ENCODE results near the gene PDZD7. TPM values are rescaled to one million over a fixed set of nuclear protein-coding genes. Genes with fewer than 3 reads are reported as not detected.

Gene PDZD7
- total and polyA plus RNA-seq, 2 of the 8 experiments (the other 6 are each of a cell fraction or from before 2014, with no cell fraction given), result 0.88 to 1.6 TPM

DNA sequence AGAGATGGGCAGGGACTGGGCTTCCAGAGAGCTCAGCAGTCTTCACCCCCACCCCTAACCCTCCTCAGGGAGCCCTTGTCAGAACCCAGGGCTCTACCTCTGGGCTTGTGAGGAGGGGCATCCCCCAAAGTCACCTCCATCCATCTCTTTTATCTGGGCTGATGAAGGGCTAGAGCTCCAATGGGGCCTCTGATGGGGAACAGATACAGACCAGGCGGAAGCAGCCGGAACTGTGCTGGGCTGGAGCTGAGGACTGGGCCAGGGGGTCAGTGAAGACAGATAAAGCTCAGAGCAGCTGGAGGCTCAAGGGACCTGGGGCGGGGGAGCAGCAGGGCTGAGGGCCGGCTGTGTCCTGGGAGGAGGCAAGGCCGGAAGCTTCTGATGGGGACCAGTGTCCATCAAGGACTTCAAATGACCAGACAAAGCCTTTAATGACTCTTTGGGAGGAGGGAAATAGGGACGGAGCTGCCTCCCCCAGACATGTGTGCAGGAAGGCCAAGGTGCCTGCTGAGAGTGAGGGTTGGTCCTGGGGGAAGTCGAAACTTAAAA lies 41.0 kb upstream of the PDZD7 start:
- Histone ChIP-seq H2BK20ac (ENCODE audit: low read length) (no peak overlapping the region), H3K23me2 (ENCODE audit: low read depth, low read length) (peaks cover 8% of the 10 kb centered on the region; the same call in 1 of the 2 replicates), H3K79me2 (ENCODE audit: control insufficient read depth in 1 of 2, insufficient read depth in 2 of 2, low read length in 2 of 2) (no peaks in the 10 kb centered on the region), H3K23ac (ENCODE audit: insufficient read length) (no peak overlapping the region), H3K27ac (ENCODE audit: low read depth, low read length) (no peak overlapping the region), H4K91ac (replicated peaks; ENCODE audit: insufficient read length, low read length) (no peak overlapping the region), H2BK12ac (ENCODE audit: low read depth, low read length) (no peak overlapping the region), H3K4me1 (replicated peaks in 1 of 4; ENCODE audit: control insufficient read depth in 3 of 4, insufficient read depth in 4 of 4, low read length in 3 of 4) (peaks cover 0 to 12% (median 4%) of the 10 kb centered on the region in 4 experiments; a peak in 4 of 7 replicates), H3K4ac (replicated peaks; ENCODE audit: insufficient read length, low read depth, low read length) (no peak overlapping the region), H3K27me3 (replicated peaks in 1 of 4; ENCODE audit: control insufficient read depth in 3 of 4, extremely low read depth in 1 of 4, insufficient read depth in 3 of 4, low read length in 3 of 4) (peaks cover 6 to 49% (median 39%) of the 10 kb centered on the region in 4 experiments), H4K8ac (ENCODE audit: extremely low read depth, insufficient read depth, low read length) (no peak overlapping the region), H2BK120ac (replicated peaks; ENCODE audit: low read depth, low read length) (no peak overlapping the region), H3K36me3 (ENCODE audit: control insufficient read depth in 2 of 4, insufficient read depth in 4 of 4, low read length in 3 of 4) (no peaks in the 10 kb centered on the region), H3K4me3 (ENCODE audit: extremely low read depth in 1 of 4, insufficient read depth in 2 of 4, low read depth in 3 of 4, low read length in 4 of 4) (no peak overlapping the region), H3K79me1 (ENCODE audit: low read depth, low read length) (no peaks in the 10 kb centered on the region), H3K9me3 (ENCODE audit: insufficient read depth in 2 of 2, low read depth in 1 of 2, low read length in 1 of 2) (no peaks in the 10 kb centered on the region), H3K18ac (ENCODE audit: extremely low read depth, low read length) (no peak overlapping the region), H3K56ac (replicated peaks; ENCODE audit: insufficient read length, low read depth, low read length) (no peak overlapping the region), H3K9ac (replicated peaks in 1 of 4; ENCODE audit: extremely low read depth in 1 of 4, low read depth in 3 of 4, low read length in 3 of 4) (no peak overlapping the region), H4K5ac (ENCODE audit: insufficient read length, low read depth, low read length) (no peak overlapping the region), H2AK5ac (ENCODE audit: low read depth, low read length) (no peak overlapping the region), H2BK5ac (ENCODE audit: low read depth, low read length) (no peak overlapping the region), H4K20me1 (replicated peaks in 1 of 2; ENCODE audit: control insufficient read depth in 1 of 2, insufficient read depth in 2 of 2, low read length in 2 of 2) (peaks cover 0 to 1% of the 10 kb centered on the region in 2 experiments), H3K14ac (ENCODE audit: insufficient read length) (no peak overlapping the region), H2BK15ac (ENCODE audit: low read length) (no peak overlapping the region), H3K4me2 (ENCODE audit: insufficient read depth in 1 of 2, low read depth in 2 of 2, low read length in 2 of 2) (no peak overlapping the region; a peak in 1 of 4 replicates), H2AFZ (ENCODE audit: low read length) (no peak overlapping the region)
- ChIA-PET CTCF (ENCODE audit: partially characterized antibody) (interaction anchor here (0.9 to 59.5 kb wide), 7 partner anchors 2 to 183 kb away, joined by 3 to 2176 read pairs (median 9); partner anchors contain the start of genes KAZALD1, PDZD7 and SFXN3), POLR2A (ENCODE audit: partially characterized antibody) (interaction anchor here (1.5 kb wide), 1 partner anchor 21 kb away, joined by 4 read pairs; no protein-coding TSS in a partner anchor)
- WGBS, 2 experiments (ENCODE audit: extremely low coverage in 1 of 2, insufficient coverage in 1 of 2, insufficient read length in 1 of 2, insufficient replicate concordance in 2 of 2, low coverage in 1 of 2, low lambda C conversion rate in 2 of 2, missing lambda C conversion rate in 1 of 2), result 73% methylated on average over 7 of the region's 7 CpGs; no CpG with 5 or more reads in 1 of the 2 experiments
- no peak for DNase-seq (ENCODE audit: low read depth in 1 of 2, low spot score in 2 of 2)
- TF ChIP-seq, protein P1, sequence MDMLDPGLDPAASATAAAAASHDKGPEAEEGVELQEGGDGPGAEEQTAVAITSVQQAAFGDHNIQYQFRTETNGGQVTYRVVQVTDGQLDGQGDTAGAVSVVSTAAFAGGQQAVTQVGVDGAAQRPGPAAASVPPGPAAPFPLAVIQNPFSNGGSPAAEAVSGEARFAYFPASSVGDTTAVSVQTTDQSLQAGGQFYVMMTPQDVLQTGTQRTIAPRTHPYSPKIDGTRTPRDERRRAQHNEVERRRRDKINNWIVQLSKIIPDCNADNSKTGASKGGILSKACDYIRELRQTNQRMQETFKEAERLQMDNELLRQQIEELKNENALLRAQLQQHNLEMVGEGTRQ (IDR thresholded peaks at IDR 0.05; ENCODE audit: low read length), result no peak
- no peak for TF ChIP-seq TAF1 (IDR thresholded peaks at IDR 0.05; ENCODE audit: low read depth, low read length)
- TF ChIP-seq RFX5 (IDR thresholded peaks at IDR 0.05; ENCODE audit: borderline replicate concordance, low read depth, low read length), result no peak
- no peak for FAIRE-seq

All from H1 (cell line).